Stimulated activated CD8-positive, alpha-beta memory T cell treated with anti-CD3 and anti-CD28 coated beads, Interleukin-7, amount 100 ng/mL, for 4 hours (primary cell): Measurements from ENCODE around the gene FNDC3B.

Experiments used
- DNase-seq, 2 donors: peaks; one replicate each; pipeline ENCODE4 v3.0.0-alpha.2; 2020; ENCODE audit warnings: low read depth in 2 of 2

FNDC3B gene

GRCh38 chr3:172260381-172260780 lies 221.0 kb downstream of the FNDC3B start:
- DNase-seq = no peak

GRCh38 chr3:172261054-172261453 lies 221.7 kb downstream of the FNDC3B start:
- DNase-seq = no peak

GRCh38 chr3:172262991-172263608 lies 223.7 kb downstream of the FNDC3B start:
- no peak for DNase-seq

- no peak for DNase-seq
Observed at GRCh38 chr3:172263781-172264486, 224.6 kb downstream of the FNDC3B start.

GRCh38 chr3:172266103-172266502 lies 226.7 kb downstream of the FNDC3B start:
- no peak for DNase-seq

GRCh38 chr3:172268425-172268824 lies 229.0 kb downstream of the FNDC3B start:
- no peak for DNase-seq

- no peak for DNase-seq
Observed at GRCh38 chr3:172268868-172269267, 229.5 kb downstream of the FNDC3B start.

- no peak for DNase-seq
Observed at GRCh38 chr3:172270557-172271166, 231.3 kb downstream of the FNDC3B start.

- no peak for DNase-seq
Observed at GRCh38 chr3:172271386-172271976, 232.1 kb downstream of the FNDC3B start.

- DNase-seq = no peak
Observed at GRCh38 chr3:172272698-172273097, 233.3 kb downstream of the FNDC3B start.

GRCh38 chr3:172273378-172273777 lies 234.0 kb downstream of the FNDC3B start:
- DNase-seq = no peak

- no peak for DNase-seq
Observed at GRCh38 chr3:172274906-172275305, 235.5 kb downstream of the FNDC3B start.

- no peak for DNase-seq
Observed at GRCh38 chr3:172275586-172275985, 236.2 kb downstream of the FNDC3B start.

- DNase-seq = no peak
Observed at GRCh38 chr3:172276103-172276502, 236.7 kb downstream of the FNDC3B start.

GRCh38 chr3:172277151-172277652 lies 237.8 kb downstream of the FNDC3B start:
- DNase-seq = no peak

- no peak for DNase-seq
Observed at GRCh38 chr3:172279191-172279640, 239.8 kb downstream of the FNDC3B start.

- DNase-seq = no peak
Observed at GRCh38 chr3:172279974-172280373, 240.6 kb downstream of the FNDC3B start.

- no peak for DNase-seq
Observed at GRCh38 chr3:172280406-172281051, 241.2 kb downstream of the FNDC3B start.

- DNase-seq = no peak
Observed at GRCh38 chr3:172281884-172282283, 242.5 kb downstream of the FNDC3B start.

- no peak for DNase-seq
Observed at GRCh38 chr3:172282850-172283249, 243.5 kb downstream of the FNDC3B start.

GRCh38 chr3:172283841-172284357 lies 244.5 kb downstream of the FNDC3B start:
- no peak for DNase-seq

- DNase-seq = no peak
Observed at GRCh38 chr3:172285844-172286243, 246.5 kb downstream of the FNDC3B start.
